Ovary (tissue), 9 donors: Measurements from ENCODE around the gene CSTF1. TPM values are rescaled to one million over a fixed set of nuclear protein-coding genes. Genes with fewer than 3 reads are reported as not detected.
A peak's percentile ranks its signal among the peaks of the same experiment; 100 is the strongest.
"Not testable (repeated sequence)": the region's sequence is repeated elsewhere in the genome, so short reads cannot be mapped to it uniquely, and the experiment has no call there.

Experiments
- DNase-seq, 5 donors: peaks; one replicate each; pipeline ENCODE4 v3.0.0-alpha.2; 2019 to 2020
- H3K27ac ChIP-seq, 2 donors: fragments of 200-600 bp; one replicate each; pipeline versions ENCODE4 v1.5.1 to v1.8.0; 2019 to 2022
- H3K27me3 ChIP-seq: fragments of 200-600 bp; one replicate; pipeline ENCODE4 v1.8.0; 2022
- H3K36me3 ChIP-seq: fragments of 200-600 bp; sonication (generic); one replicate; pipeline ENCODE4 v1.5.1; 2019
- H3K4me1 ChIP-seq: one replicate; pipeline ENCODE4 v1.8.1; 2013; ENCODE audit warnings: mild to moderate bottlenecking, moderate library complexity; ENCODE audit not compliant: insufficient read depth
- H3K4me3 ChIP-seq: fragments of 200-600 bp; sonication (generic); one replicate; pipeline ENCODE4 v1.5.1; 2017
- H3K9me3 ChIP-seq, 2 donors: fragments of 200-600 bp in 1 of 2; sonication (generic) in 1 of 2; one replicate each; pipeline versions ENCODE4 v1.5.1 to v1.8.1; 2013 to 2019; ENCODE audit warnings: mild to moderate bottlenecking in 1 of 2, moderate library complexity in 1 of 2
- CTCF ChIP-seq, 3 donors: fragments of 450-650 bp in 2 of 3; fragments of 200-600 bp in 1 of 3; IDR thresholded peaks; one replicate each; pipeline versions ENCODE4 v1.5.1 to v1.8.0; 2016 to 2022; ENCODE audit warnings: antibody characterized with exemption in 3 of 3, mild to moderate bottlenecking in 1 of 3
- EP300 ChIP-seq: sonication (generic); formaldehyde crosslinking; IDR thresholded peaks from one replicate; pipeline ENCODE4 v1.6.1; 2017; ENCODE audit warnings: antibody characterized with exemption
- POLR2A ChIP-seq: fragments of 450-650 bp; IDR thresholded peaks from one replicate; pipeline ENCODE4 v1.6.1; 2017; ENCODE audit warnings: antibody characterized with exemption, mild to moderate bottlenecking, moderate library complexity
- WGBS, 3 donors: extraction: QIAGEN DNeasy Blood & Tissue Kit in 1 of 3; methylation state at CpG; one replicate each; pipeline versions ENCODE4 v1.1.5 to v1.1.7; 2013 to 2017; 5-methylcytosine and 5-hydroxymethylcytosine counted together
- intact Hi-C, 4 donors: fragments of 100-400 bp; cut with DNase I; formaldehyde crosslinking; loops; one replicate each; pipeline versions ENCODE4 v1.11.0 to v1.15.1; 2022 to 2023
- polyA plus RNA-seq, 2 donors: library from polyadenylated mRNA; stranded (reverse); fragments of 200-250 nt in 1 of 2; fragments of 350-450 nt in 1 of 2; fragmentation: Illumina TruSeq in 1 of 2; extraction: RNeasy Lipid Tissue Mini Kit (QIAGEN cat#74804) in 1 of 2; gene quantifications; one replicate each; pipeline ENCODE4 v1.2.3, GENCODE V29; 2013 to 2014
- total RNA-seq, 7 donors: library from RNA; depleted of rRNA in 2 of 7; stranded (reverse); fragments of >200 nt in 2 of 7; fragmentation: NEBNext Ultra II Directional in 3 of 7; extraction: Animal tissue kit (Norgen Biotek cat#: 25700) in 3 of 7; gene quantifications; one replicate each; pipeline versions ENCODE4 v1.1.0 to v1.2.4, GENCODE V29; 2016 to 2023
- donor health status: DM: no; HTN: no; CAD: no; lungs with moderate emphysema.
- donor health status: DM: no; HTN: no; CAD: no.
- donor health status: Bipolar disorder and iron deficiency.
- donor health status: DM: yes; HTN: yes; CAD: no.
- donor health status: DM: no; HTN: no; CAD: no.
- donor health status: DM: yes; HTN: yes; CAD: no.

Gene CSTF1
- total and polyA plus RNA-seq, 9 donors: 15.5 to 41.5 (median 31.8) TPM

GRCh38 chr20:56406910-56407309, 14.5 kb downstream of the CSTF1 start:
- DNase-seq: no peak
- no peak overlapping the region for H3K4me3 ChIP-seq
- no peaks in the 10 kb centered on the region for H3K9me3 ChIP-seq
- TF ChIP-seq CTCF (IDR thresholded peaks at IDR 0.05) (no peak), EP300 (no peak)
- H3K27ac ChIP-seq: no peak overlapping the region
- no peaks in the 10 kb centered on the region for H3K27me3 ChIP-seq
- intact Hi-C loops: no loop called here
- WGBS, 3 donors: 83 to 91% (median 89%) methylated on average over 3 of the region's 3 CpGs
- no peaks in the 10 kb centered on the region for H3K36me3 ChIP-seq
- H3K4me1 ChIP-seq: peaks cover 16% of the 10 kb centered on the region

DNA sequence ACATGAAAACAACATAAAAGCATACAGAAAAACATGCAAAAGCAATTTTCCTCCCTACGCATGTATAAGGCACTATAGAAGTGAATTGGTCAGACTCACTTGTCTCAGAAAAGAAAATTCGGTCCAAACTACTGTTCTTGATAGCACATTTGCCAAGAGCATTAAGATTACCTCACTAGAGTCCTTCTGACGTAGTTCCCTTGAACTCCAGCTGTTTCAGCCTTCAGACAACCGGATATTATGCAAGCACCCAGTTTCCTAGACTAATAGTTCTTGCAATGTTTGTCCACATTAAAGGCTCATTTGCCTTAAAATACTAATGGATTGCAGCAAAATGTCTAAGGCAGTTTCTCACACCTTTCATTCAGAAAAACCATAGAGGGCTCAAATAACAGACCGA, 17.1 kb downstream of the CSTF1 start:
- Histone ChIP-seq H3K9me3 (no peaks in the 10 kb centered on the region), H3K27ac (peak overlapping the region; percentile 23 to 67), H3K27me3 (no peaks in the 10 kb centered on the region), H3K4me3 (no peak overlapping the region), H3K36me3 (no peaks in the 10 kb centered on the region), H3K4me1 (peaks cover 20% of the 10 kb centered on the region)
- DNase-seq: peak in 1 of 5 donors; percentile 61
- 26 to 32% (median 30%) methylated on average over 5 of the region's 5 CpGs for WGBS, 3 donors
- intact Hi-C loops: no loop called here
- no peak for TF ChIP-seq POLR2A
- peak; percentile 51 for TF ChIP-seq EP300
- TF ChIP-seq CTCF (IDR thresholded peaks at IDR 0.05): no peak

DNA sequence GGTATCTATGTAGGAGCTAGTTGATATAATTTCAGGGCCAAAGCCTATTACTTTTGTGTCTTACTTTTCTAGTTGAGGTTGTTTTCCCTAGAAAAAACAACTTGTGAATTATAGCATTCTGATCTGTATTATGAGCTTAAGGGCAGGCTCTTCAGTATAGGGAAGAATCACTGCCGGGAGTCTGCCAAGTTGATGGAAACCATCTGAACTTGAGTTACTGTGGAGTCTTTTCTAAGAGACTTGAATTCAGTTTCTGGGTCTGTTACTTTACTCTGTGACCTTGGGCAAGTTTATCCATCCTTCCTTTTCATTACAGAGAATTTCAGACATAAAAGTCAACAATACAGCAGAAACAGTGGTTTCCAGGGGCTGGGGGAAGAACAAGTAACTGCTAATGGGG, 17.5 kb downstream of the CSTF1 start:
- H3K36me3 ChIP-seq: no peaks in the 10 kb centered on the region
- no peak overlapping the region for H3K4me3 ChIP-seq
- no peak for TF ChIP-seq POLR2A
- no peak for TF ChIP-seq CTCF (IDR thresholded peaks at IDR 0.05)
- no peak for TF ChIP-seq EP300
- intact Hi-C loops: no loop called here
- H3K27me3 ChIP-seq: no peaks in the 10 kb centered on the region
- DNase-seq: peak in 2 of 5 donors; percentile 28 to 57
- H3K4me1 ChIP-seq: peaks cover 20% of the 10 kb centered on the region
- H3K27ac ChIP-seq: peak overlapping the region in 1 of 2 donors; percentile 67
- H3K9me3 ChIP-seq: no peaks in the 10 kb centered on the region
- WGBS, 3 donors: 6 to 35% (median 7%) methylated on average over 1 of the region's 1 CpG

GRCh38 chr20:56411287-56411686, 18.8 kb downstream of the CSTF1 start:
- intact Hi-C loops, H3K36me3 ChIP-seq, H3K4me3 ChIP-seq, DNase-seq, H3K27me3 ChIP-seq, H3K9me3 ChIP-seq: not testable (repeated sequence)
- peaks cover 20% of the 10 kb centered on the region for H3K4me1 ChIP-seq
- peak overlapping the region; percentile 44 to 71 for H3K27ac ChIP-seq
- WGBS, 3 donors: 85 to 91% (median 88%) methylated on average over 7 of the region's 7 CpGs

GRCh38 chr20:56411759-56412472, 19.5 kb downstream of the CSTF1 start, which contains the start of gene CASS4:
Gene CASS4 (plus strand): TSS chr20:56412260. CDS start chr20:56412459, 199 bp downstream.
- Histone ChIP-seq H3K27ac (peak within 1 kb of the TSS; percentile 44 to 71), H3K27me3 (no peaks in the 10 kb centered on the region), H3K4me3 (no peak within 1 kb of the TSS), H3K4me1 (peaks cover 20% of the 10 kb centered on the region), H3K9me3 (no peaks in the 10 kb centered on the region), H3K36me3 (no peaks in the 10 kb centered on the region)
- 9 to 18% (median 9%) methylated on average over 10 of the region's 10 CpGs for WGBS, 3 donors
- TF ChIP-seq EP300 (no peak), POLR2A (no peak), CTCF (IDR thresholded peaks at IDR 0.05) (no peak)
- intact Hi-C loops: no loop called here
- DNase-seq: peak in 2 of 5 donors; percentile 46 to 70
